ELR (cell line): Measurements from ENCODE around the gene BACH2.
"Not testable (repeated sequence)": the region's sequence is repeated elsewhere in the genome, so short reads cannot be mapped to it uniquely, and the experiment has no call there.

Source experiments
- DNase-seq: peaks from one replicate; pipeline ENCODE4 v3.0.0-alpha.2; 2015; ENCODE audit warnings: low read depth

The BACH2 gene

DNA sequence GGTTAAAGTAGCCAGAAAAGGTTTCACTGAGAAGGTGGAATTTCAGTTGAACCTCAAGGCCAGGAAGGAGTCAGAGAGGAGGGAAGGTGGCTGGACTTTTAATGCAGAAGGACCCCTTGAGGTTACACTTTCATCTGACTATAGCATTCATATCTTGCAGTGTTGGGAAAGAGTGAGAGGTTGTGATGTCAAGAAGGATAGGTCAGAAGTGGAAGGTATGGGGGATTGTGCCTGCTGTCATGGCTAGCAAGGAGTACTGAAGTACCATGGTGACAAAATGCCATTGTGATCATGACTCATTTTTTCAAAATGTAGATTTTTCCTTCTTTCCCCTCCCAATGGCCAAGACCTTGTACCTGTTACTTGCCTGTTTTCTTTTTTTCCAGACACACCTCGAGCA, 5.2 kb upstream of the BACH2 start:
- no peak for DNase-seq

DNA sequence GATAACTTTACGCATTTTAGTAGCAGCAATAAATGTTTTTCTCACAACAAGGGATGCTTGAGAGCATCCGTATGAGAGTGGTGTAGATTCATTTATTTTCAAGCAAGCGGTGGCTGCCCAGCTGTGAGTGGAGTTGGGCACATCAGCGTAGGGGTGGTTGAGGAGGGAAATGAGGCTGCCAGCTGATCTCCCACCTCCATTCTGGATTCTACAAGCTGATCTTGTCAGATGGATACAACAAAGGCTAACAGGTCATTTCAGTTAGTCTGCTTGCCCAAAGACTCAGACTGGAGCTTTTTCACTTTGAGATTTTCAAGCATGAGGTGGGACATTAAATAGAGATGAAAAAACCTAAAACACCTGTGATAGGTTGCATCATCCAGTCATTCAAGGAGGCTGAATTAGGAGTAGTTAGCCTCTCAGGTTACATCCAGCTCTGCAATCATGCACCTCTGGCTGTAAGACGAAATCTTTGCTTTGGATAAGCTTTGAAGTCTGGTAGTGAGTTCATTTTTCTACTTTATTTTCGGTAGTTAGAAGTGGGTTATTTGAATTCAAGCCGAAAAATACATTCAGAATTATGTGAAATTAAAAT, 1.9 kb upstream of the BACH2 start:
- DNase-seq: no peak

DNA sequence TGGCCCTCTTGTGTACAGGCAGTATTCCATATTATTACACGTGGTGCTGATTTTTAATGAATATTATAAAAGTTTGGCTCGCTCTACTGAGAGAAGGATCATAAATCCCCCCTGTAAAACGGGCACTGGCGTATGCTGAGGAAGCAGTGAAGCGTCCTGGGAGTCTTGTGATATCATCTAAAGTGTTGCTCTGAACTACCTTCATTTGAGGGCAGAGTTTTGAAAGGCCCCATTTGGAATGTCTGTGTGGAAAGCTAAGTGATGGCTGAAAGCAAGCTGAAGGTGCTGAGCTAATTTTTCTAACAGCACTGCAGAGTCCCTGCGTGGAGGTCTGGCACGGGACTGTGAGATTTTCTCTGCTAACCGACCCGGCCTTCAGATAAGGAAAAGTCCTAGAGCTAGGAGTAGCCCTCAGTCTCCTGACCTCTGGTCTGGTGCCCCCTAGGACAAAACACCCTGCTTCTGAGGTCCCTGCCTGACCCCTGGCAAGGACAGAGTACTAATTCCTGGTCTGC, 1.3 kb upstream of the BACH2 start:
- DNase-seq: no peak

DNA sequence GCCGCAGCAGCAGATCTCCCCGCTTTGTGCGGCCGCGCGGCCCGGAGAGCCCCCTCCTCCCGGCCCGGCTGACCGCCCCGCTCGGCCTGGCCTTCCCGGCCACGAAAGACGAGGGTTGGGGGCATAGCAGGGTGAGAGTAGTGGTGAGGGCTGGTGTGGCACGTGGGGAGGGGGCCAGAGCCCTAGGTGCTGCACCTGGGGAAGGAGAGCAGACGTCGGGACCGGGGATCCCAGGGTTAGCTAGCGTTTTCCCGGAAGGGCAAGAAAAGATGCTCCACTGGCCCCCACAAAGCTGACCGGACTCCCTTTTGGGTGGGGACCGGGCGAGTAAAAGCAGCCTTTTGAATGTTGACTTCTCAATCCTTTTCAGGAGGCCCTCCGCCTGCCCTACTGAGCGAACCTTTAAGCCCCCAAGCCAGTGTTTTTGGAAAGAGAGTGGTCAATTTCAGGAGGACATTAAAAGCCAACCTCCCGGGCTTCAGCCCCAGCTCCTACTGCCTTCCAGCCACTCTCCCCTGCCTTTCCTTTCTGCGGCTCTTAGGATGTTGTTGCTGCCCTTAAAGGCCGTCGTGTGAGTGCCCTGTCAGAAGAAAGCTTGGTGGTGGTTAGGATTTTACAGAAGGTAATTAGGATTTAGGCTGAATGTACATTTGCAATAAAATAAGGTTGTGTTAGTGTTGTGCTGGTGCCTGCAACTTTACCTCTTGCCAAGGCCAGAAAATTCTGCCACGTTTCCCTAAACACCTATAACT, 648 bp upstream of the BACH2 start:
- DNase-seq: no peak

DNA sequence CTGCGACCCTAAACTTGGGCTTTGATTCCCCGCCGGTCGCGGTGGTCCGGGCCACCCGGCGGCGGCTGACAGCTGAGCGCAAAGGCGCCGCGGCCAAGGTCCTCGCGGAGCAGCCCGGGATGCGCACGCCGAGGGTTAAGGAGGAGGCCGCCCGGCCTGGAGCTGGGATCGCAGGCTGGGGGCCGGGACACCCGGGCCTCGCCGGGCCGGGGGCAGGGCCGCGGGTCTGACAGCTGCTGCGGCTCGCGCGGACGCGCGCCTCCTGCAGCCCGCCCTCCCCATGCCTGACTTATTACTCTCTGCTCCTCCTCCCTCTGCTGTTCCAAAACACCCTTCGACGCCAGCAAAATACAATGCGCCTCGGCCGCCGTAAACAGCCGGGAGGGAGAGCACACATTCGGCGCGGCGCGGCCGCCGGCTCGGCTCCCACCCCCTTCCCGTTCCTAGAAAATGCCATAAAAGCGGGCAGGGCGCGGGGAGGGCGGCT, 746 bp downstream of the BACH2 start:
- peak; percentile 63 for DNase-seq

DNA sequence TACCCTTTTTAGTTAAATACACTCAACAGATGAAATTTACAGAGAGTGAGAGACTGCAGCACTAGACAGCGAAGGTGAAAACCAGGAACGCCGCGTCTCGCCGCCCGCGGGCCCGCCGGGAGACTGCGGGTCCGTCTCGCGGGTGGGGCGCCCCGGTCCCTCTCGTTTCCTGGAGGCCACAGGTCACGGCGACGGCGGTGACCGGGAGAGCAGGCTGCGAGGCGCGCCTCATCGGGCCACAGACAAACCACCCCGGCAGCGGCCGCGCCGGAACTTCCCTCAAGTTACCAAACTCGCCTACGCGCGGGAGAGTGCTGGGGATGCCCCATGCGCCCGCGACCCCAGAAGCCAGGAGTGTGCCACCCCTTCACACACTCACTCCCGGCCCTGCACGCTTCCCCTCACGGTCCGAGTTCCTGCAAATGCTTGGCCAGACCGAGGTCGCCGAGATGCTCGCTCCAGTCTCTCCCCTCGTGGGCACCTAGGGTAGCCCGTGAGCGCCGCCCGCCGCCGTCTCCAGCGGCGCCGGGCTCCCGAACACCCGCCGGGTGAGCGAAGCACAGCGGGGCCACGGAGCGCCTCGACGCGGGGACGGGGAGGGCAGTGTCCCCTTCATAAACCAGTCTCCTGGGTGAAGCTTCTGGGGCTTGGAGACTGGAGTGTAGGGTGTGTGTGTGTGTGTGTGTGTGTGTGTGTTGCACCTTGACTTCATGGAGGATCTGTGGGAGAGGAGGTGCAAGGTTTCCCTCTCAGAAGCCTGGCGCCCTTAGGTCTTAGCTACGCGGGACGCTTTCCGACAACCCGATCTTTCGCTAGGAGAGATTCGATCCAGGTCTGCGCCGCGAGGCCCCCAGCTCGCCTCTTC, 1.4 kb downstream of the BACH2 start:
- peak; percentile 27 for DNase-seq

DNA sequence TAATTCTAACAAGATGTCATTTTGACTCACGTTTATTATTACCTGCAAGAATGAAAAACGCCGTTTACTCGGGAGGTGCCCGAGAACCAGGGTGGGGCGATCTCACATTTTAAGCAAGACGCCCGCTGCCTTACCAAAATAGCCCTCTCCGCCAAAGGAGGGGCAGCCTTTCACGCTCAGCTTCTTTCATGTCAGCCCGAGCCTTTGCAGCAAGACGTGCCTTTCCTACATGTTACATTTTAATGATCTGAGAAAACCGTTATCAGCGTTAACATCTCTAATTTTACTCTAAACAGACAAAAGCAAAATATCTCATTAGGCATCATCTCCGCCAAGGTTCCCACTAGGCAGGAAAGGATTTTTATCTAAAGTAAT, 2.0 kb downstream of the BACH2 start:
- no peak for DNase-seq

DNA sequence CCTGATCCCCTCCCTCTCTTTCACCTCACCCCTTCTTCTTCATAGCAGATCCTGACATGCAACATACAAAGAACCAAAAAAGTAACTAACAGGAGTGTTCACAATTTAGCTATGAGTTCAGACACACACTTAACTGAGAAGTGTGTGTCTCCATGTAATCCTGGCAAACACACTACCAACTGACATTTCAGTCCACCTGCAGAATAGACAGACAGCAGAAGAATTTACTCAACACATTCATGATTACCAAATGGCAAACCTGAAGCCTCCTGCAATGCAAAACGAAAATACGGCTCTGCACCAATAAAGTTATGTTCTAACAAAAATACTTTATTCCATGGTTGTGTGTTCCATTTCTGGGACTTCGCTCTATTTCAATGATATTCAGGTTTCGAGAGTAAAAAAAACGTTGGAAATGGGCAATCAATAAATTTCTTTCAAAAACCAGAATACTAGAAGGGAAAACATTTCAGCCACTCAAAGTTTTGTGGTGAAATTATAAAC, 2.6 kb downstream of the BACH2 start:
- no peak for DNase-seq

DNA sequence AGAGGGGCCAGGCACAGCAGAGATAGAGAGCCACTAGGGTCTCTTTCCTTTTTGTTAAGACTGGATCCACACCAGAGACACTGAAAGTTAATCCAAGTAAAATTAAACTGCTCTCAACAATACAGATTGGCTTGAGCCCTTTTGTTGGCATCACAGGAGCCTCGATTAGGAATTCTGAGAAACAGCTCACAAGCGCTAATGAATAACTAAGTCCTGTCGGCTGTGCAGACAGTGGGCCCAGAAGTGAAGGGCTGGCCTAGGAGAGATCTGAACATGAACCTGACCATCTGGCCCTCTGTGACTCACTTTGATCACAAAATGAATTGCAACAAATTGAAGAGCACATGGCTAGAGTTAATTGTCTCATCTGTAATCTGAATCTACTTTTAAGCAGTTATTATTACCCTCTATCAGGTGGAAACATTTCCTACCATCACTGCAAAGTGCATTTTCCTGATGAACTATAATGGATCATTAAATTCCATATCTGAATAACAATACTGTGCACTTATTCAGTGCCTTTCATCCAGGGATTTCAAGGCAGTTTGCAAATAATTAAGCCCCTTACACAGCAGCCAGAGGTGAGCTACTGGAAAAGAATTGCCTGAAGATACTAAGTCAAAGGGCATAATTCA, 3.2 kb downstream of the BACH2 start:
- no peak for DNase-seq

DNA sequence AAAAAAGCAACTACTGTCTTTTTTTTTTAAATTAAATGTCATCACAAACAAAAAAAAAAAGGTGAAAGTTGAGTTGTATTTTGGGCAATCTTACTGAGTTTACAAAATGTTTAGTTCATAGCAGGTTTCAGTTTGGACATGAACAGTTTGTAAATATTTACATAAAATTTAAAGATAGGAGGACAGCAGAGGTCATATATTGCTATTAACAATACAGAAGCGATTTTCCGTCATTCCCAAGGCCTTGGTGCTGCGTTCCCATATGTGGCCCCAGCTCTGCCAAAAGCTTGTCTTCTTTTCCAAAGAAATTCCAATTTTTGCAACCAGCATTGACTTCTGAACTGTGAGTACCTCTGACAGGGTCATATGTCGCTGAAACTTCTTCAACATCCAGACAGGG, 5.1 kb downstream of the BACH2 start:
- no peak for DNase-seq

DNA sequence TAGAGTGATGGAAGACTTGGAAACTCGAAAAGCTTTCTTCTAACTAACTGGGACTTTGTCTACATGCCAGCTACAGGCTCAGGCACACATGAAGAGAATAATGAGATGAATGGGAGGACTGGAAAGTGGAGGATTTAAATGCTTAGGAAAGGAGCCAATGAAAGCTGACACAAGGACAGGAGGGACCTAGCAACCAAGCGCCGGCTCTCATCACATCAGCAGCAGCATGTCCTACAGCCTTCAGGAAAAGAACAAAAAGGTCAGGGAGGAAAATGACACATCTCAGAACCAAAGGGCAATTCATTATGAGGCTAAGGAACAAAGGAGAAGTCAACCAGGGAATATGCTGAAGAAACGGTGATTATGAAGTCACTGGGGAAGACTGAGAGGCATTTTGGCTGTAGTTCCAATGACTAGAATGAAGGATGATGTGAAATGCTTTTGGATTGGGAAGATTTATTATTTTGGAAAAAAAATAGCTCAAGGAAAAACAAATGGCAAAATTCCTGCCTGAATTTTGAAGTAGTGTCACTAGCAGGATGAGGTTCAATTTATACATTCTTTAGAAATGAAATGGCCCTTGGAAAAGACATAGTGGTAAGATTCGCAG, 5.7 kb downstream of the BACH2 start:
- DNase-seq: no peak

DNA sequence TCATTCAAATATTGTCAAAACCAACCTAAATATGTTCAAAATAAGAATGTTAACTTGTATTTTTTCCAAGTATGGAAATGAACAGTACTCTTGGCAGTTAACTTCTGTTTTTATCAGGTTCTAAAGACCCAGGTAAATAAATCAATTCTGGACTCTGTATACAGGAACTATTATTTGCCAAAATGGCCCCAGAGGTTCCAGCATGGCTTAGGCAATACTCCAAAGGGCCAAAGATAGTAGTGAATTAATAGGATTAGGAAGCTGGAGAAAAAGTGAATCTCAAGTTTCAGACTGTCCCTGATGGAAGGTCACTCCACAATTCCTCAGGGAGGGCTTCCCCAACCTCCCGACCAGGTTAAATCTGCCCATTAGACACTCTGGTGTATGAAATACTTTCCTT, 6.7 kb downstream of the BACH2 start:
- DNase-seq: no peak

DNA sequence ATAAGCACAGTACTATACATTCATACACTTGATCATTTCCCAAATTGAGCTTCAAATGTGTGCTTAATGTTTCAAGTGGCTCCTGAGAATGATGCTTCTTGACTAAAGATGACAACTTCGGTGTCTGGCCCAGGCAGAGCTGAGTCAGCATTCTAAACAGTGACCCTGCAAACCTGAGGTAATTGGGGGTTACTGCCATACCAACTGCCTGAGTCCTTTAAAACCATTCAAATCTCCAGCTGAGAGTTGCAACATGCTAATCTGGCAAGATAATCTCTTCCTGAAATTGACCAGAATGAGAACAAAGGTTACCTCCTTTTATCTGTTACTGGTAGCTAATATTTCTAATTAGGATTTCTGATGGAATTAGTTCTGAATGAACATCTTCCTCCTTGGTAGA, 8.2 kb downstream of the BACH2 start:
- no peak for DNase-seq

DNA sequence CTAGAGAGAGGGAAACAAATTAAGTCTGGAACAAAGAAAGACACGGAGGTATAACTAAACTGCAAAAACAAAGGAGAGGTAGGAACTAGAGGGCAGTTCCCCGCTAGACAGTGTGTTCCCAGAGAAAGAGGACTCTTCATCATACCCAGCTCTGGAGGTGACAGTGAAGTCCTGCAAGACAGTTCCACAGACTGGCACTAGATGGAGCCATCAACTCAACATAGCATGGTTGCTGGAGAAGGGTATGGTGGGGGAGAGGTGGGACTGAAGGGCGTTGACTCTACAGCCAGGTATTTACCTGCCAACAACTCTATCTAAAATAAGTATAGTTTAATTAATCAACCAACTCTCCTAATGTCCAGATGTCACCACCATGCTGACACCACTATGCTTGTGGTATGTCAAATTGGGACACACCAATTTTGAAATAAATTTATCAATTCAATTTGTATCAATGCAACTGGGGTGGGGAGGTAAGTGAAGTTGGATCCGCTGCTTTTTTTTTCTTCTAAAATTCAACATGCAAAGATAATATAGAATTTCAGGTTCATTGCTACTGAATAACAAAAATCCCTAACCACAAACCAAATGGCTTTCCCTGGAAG, 9.7 kb downstream of the BACH2 start:
- peak; percentile 67 for DNase-seq

DNA sequence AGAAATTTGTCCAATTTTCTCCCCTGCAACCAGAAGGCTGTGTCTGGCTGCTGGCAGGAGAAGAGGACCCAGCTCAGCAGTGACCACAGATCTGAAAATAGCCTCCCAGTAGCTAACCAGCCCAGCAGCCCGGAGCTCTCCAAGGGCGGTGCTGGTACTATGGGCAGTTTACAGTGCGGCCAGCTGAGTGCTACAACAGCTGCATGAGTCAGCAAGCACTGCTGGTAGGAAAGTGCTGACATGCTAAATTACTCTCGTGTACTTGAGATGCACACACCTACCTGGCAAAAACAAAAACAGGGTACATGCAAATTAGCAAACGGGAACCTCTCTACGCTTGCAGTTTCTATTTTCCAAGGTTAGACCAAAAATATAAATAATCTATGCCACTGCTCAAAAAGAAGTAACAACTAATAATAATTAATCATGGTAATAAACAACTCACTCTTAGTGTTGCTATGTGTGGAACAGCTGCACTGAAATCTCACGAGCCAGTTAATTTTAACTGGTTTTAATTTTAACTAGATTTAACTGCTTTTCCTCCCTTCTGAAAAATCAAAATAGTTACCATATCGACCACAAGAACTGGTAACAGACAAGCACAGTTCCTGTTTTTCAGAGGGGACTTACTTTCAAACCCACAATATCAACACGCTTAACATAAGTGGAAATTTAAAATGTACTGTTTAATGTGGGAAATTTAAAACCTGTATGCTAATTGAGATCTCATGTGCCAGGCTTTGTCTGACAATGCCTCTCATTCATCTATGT, 10.8 kb downstream of the BACH2 start:
- DNase-seq: peak; percentile 87

DNA sequence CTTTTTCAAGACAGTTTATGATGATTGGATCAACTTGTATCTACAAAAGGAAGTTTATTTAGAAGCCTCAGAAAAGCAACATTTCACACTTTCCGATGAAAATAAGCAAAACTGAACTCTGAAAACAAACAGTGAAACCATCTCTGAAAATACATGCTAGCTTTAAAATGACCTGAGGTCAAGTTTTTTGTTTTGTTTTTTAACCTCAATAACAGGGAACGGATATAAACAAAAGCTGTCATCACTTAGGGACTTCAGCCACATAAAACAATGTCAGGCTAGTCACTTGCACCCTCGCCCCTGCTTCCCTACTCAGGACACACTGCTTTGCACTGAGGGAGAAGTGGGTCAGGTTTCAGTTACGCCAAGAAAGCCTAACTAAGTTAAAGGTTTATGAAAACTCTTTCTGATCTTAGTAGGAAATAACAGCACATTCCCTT, 11.6 kb downstream of the BACH2 start:
- DNase-seq: peak; percentile 16

DNA sequence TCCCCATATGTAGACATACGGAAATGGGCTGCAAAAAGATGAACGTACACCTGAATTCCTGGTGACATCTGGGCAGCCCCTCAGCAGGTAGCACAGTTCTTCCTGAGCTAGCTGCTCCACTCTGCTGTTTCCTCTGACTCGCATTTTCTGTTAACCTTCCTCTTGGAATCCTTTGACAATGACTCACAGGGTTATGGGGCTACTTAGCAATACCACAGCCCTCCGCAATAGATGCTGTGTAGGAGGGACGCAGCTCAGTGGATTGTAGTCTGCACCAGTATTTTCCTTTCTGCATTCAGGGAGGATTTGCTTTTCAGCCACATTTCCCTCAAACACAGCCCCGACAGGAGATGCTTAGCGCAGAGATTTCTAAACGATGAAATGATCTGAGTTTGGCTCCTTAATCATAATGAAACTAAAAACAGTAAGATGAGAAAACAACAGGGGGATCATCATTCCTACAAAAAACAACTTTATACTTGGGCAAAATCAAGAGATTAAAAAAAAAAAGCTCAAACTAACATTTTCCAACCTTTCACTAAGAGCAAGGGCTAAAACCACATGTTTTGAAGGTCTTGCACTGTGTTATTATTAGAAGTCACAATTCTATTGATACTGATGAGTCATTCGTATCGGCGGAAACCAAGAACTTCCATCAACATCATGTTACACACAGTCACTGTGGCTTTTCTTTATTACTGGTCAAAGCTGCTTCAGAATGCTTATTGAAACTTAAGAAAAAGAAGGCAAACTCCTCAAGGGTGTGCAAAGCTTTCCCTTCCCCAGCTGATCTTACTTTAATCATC, 12.2 kb downstream of the BACH2 start:
- DNase-seq: peak; percentile 92

DNA sequence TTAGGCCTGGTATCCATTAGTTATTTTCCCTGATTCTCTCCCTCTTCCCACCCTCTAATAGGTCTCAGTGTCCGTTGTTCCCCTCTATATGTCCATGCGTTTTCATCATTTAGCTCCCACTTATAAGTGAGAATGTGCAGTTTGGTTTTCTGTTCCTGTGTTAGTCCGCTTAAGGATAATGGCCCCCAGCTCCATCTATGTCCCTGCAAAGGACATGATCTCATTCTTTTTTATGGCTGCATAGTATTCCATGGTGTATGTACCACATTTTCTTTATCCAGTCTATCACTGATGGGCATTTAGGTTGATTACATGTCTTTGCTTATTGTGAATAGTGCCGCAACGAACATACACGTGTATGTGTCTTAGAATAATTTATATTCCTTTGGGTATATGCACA, 14.4 kb downstream of the BACH2 start:
- DNase-seq: not testable (repeated sequence)

DNA sequence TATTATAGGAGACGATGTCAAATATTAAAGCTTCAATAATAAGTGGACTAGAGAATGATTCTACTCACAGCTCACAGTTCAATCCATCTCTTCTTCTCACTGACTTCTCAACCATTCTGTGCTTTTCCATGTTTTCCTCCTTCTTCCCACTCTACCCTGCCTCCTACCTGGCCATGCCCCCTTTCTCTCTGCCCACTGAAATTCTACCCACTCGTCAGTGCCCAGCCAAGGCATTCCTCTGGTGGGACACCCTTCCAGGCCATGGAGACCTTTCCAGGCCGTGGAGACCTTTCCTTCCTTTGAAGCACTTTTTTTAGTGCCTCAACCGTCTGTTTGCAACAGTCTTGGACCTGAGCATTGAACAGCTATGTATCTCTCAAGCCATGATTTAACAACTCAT, 18.5 kb downstream of the BACH2 start:
- no peak for DNase-seq
